GM21447 (cell line): Measurements from ENCODE around the gene ATP2A3.

ENCODE experiments used
- ATAC-seq: cut with Tn5 transposase; IDR thresholded peaks from one replicate; pipeline ENCODE4 v1.9.1; 2021; ENCODE audit not compliant: unreplicated experiment

Gene ATP2A3

DNA sequence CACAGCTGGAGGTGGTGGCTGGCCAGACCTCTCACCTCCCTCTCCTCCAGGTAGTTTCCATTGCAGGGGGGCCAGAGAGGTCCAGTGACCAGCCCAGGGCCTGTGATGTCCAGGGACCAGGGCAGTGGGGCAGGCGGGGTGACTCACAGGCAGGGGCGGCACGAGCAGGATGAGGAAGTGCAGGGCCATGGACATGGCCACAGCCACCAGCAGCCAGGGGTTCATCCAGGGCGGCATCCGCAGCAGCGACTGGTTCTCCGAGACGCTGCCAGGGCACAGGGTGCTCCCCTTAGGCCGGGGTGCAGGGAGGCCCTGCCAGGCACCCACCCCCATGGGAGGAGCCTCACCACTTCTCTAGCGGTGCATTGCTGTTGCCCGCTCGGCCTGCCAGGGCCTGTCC is 35.1 kb downstream of the ATP2A3 start:
- no peak for ATAC-seq

DNA sequence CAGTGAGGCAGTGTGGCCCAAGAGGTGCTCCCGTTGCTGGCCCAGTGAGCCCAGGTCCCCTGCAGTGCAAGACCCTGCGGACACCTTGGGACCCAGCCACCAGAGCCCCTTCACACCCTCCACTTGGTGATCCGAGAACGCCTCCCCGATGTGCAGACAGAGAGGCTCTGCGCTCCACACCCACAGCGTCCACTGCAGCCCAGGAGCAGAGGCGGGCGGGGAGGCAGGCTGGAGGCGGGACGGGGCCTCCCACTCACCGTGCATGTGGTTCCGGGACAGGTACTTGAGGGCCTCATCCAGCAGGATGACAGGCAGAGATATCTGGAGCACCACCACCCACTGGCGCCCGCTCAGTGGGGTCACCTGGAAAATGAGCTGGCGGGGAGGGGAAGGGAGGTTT is 35.8 kb downstream of the ATP2A3 start:
- no peak for ATAC-seq

- ATAC-seq: no peak
Measured at GRCh38 chr17:3927628-3928340, 36.5 kb downstream of the ATP2A3 start.

GRCh38 chr17:3926860-3927627 is 37.2 kb downstream of the ATP2A3 start:
- no peak for ATAC-seq

DNA sequence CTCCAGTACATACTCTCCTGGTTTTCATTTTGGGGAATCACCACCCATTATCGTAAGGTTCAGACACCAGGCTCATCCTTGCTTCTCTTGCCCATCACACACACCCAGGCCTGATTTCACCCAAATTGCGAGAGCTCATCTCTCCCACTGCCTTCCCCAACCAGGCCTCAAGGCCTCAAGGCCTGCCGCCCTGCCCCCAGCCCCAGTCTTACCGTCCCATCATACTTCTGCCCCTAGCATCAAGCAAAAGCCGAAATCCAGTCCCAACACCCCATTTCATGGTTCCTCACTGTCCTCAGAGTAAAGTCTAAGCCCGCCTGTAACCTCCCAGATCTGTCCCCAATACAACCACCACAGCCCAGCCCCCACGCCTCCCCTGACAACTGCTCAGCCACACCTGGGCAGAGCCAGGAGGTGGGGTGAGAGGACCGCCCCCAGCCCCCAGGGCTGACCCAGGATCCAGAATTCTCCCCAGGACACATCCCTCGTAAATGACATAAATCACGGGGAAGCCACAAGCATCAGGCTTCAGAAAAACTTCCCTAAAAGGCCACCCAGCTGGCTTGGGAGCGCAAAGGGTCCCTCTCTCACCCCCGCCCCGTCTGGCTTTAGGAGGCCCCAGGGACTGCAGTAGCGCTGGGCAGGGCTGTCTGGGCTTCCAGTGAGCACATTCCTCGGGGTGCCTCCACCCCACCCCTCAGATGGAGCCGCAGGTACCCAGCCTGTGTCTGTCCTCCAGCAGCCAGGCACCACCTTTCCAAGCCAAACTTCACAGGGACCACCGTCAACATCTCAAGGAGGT is 38.4 kb downstream of the ATP2A3 start:
- ATAC-seq: no peak

DNA sequence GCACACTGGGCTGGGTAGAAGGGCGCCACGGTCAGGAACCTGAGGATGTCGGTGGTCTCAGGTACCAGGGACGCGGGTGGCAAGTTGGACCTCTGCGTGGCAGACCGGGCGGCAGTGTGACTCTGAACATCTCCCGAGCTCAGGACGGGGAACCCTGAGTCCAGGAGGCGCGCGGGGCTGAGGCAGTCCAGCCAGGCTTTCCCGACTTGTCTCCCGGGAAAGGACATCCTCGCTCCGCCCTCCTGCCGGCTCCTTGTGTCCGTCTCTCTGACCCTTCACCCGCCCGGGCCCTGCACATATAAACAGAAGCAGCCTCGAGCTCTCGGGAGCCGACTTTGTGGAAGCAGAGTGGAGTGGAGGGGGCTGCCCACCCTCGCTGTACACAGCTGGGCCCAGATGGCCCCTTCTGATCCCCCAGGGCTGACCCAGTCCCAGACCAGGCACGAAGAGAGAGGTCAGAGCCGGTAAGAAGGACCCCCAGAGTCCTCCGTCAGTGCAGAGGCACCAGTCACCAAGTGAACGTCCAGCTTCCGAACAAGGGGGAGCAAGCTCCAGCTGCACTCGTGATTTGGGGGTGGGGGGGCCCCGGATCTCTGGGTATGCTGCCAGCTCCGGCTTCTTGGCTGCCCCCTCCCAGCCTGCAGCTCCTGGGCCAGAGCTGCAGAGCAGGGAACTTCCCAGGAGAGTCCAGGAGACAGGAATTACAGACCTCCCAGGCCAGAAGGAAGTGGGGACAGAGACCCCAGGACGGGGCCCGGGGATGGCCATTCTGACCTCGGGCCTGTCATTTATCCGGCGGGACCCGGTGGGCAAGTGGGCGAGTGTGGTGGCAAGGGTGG is 39.5 kb downstream of the ATP2A3 start:
- ATAC-seq: no peak

DNA sequence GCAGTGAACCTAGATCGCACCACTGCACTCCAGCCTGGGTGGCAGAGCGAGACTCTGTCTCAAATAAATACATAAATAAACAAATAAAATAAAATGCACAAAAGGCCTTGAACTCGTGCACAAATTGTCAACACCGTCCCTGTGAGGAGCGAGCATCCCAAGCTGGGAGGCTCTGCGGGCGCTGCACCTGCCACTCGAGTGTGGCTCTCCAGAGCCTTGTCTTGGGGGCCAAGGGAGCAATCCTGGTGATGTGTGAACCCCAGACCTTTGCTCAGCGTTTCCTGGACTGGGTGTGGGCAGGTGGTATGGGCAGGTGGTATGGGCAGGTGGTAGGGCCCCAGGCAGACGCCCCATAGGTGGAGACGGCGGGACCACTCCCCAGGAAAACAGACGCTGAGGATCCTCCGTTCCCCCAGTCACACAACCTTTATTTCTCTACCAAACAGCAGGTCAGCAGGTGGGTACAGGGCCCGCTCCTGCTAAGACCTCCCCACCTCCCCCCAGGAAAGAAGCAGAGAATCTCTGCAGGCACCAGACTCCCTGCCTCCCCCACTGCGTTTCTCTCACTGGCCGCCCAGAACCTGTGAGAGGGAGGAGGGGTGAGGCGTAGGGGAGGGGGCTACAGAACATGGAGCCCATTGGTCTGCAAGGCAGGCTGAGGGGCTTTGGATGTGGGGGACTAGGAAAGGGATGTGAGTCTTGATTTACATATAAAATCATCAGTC is 40.6 kb downstream of the ATP2A3 start:
- ATAC-seq: no peak

GRCh38 chr17:3922765-3923164 is 41.5 kb downstream of the ATP2A3 start:
- no peak for ATAC-seq

GRCh38 chr17:3921502-3922319 is 42.5 kb downstream of the ATP2A3 start:
- ATAC-seq: no peak

- no peak for ATAC-seq
Measured at GRCh38 chr17:3921006-3921405, 43.2 kb downstream of the ATP2A3 start.

GRCh38 chr17:3919123-3919624 is 45.1 kb downstream of the ATP2A3 start:
- no peak for ATAC-seq

- ATAC-seq: no peak
Measured at GRCh38 chr17:3918372-3919122, 45.7 kb downstream of the ATP2A3 start.

- no peak for ATAC-seq
Measured at GRCh38 chr17:3917391-3917931, 46.8 kb downstream of the ATP2A3 start.

DNA sequence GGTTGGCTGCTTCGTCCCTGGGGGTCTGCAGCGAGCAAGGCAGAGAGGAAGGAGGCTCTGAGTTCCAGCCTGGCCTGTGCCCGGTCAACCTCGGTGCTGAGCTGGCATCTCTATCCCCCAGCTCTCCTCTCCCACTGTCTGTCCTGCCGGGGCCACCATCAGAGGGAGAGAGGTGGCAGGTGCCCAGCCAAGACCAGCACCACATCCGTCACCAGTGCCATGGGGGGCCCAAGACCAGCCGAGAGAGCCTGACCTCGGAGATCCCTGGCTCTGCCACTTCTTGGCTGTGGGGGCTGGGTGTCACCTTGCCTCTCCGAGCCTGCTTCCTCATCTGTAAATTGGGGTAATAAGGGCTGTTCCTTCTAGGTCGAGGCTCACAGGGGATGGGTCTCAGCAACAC is 47.4 kb downstream of the ATP2A3 start:
- no peak for ATAC-seq

GRCh38 chr17:3915995-3916696 is 48.1 kb downstream of the ATP2A3 start, which contains the start of gene P2RX1:
P2RX1 (minus strand) TSS chr17:3916465; CDS start chr17:3916225, 240 bp downstream.
- no peak for ATAC-seq

DNA sequence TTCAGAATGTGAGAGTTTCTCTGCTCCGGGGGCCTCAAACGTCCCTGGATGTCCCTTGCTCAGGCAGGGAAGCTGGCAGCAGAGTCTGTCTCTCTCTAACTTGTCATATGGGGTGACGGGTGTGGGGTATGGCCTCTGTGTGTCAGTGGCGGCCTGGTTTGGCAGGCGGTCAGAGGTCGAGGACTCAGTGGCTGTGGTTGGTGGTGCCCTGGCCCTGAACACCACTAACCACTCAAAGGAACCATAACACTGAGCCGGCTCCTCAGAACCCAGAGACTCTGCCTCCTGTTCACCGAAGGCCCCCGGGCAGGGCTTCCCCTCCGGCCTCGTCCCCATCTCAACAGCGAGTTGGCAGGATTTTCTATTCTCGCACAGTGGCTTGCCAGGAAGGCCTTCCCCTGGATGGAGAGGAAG is 48.6 kb downstream of the ATP2A3 start:
- ATAC-seq: no peak

- peak; percentile 48 for ATAC-seq
Measured at GRCh38 chr17:3914312-3914670, 49.9 kb downstream of the ATP2A3 start.
